CD4-positive, alpha-beta T cell treated with Interleukin-17A for 1 hour (primary cell): Measurements from ENCODE around the gene ZIM2.
"Not testable (repeated sequence)": the region's sequence is repeated elsewhere in the genome, so short reads cannot be mapped to it uniquely, and the experiment has no call there.

Source experiments
- DNase-seq: peaks from one replicate; pipeline ENCODE4 v3.0.0-alpha.2; 2020

ZIM2 gene

GRCh38 chr19:56840451-56841192 lies at the start of gene ZIM2, which contains the start of gene PEG3:
TSS of gene ZIM2 (minus strand) at chr19:56840726. CDS start at chr19:56824277, 16,449 bp downstream.
TSS of gene PEG3 (minus strand) at chr19:56840726. CDS start at chr19:56824655, 16,071 bp downstream.
- DNase-seq: no peak

GRCh38 chr19:56885173-56885985 lies 44.9 kb upstream of the ZIM2 start:
- no peak for DNase-seq

- no peak for DNase-seq
These were observed 43.9 kb upstream of the ZIM2 start for GRCh38 chr19:56884441-56884840.

GRCh38 chr19:56880592-56881190 lies 40.2 kb upstream of the ZIM2 start:
- no peak for DNase-seq

- DNase-seq: no peak
These were observed 36.7 kb upstream of the ZIM2 start for GRCh38 chr19:56877069-56877715.

GRCh38 chr19:56875717-56876116 lies 35.2 kb upstream of the ZIM2 start:
- DNase-seq: no peak

- no peak for DNase-seq
These were observed 34.0 kb upstream of the ZIM2 start for GRCh38 chr19:56874530-56874929.

- DNase-seq: no peak
These were observed 33.0 kb upstream of the ZIM2 start for GRCh38 chr19:56873493-56873892.

GRCh38 chr19:56869886-56870285 lies 29.4 kb upstream of the ZIM2 start:
- no peak for DNase-seq

- DNase-seq: no peak
These were observed 27.9 kb upstream of the ZIM2 start for GRCh38 chr19:56868446-56868845.

- DNase-seq: no peak
These were observed 26.0 kb upstream of the ZIM2 start for GRCh38 chr19:56866538-56866937.

GRCh38 chr19:56864443-56865125 lies 24.1 kb upstream of the ZIM2 start:
- DNase-seq: no peak

GRCh38 chr19:56862741-56863140 lies 22.2 kb upstream of the ZIM2 start:
- DNase-seq: no peak

- DNase-seq: not testable (repeated sequence)
These were observed 19.9 kb upstream of the ZIM2 start for GRCh38 chr19:56860409-56860808.

GRCh38 chr19:56858026-56858425 lies 17.5 kb upstream of the ZIM2 start:
- no peak for DNase-seq

- no peak for DNase-seq
These were observed 16.3 kb upstream of the ZIM2 start for GRCh38 chr19:56856822-56857221.

GRCh38 chr19:56852361-56852760 lies 11.8 kb upstream of the ZIM2 start:
- not testable (repeated sequence) for DNase-seq

- DNase-seq: no peak
These were observed 7.6 kb upstream of the ZIM2 start for GRCh38 chr19:56848166-56848565.

- no peak for DNase-seq
These were observed 1.9 kb upstream of the ZIM2 start for GRCh38 chr19:56842412-56842811.

GRCh38 chr19:56841193-56841543 lies 642 bp upstream of the ZIM2 start:
- DNase-seq: no peak

- peak; percentile 29 for DNase-seq
These were observed 675 bp downstream of the ZIM2 start for GRCh38 chr19:56839652-56840450.
